ENCODE data around the gene CLDN10. TPM values are rescaled to one million over a fixed set of nuclear protein-coding genes. Genes with fewer than 3 reads are reported as not detected.

CLDN10 gene
- total and polyA plus RNA-seq, 2 experiments from 2014 or later: 0.83 to 2.4 TPM

DNA sequence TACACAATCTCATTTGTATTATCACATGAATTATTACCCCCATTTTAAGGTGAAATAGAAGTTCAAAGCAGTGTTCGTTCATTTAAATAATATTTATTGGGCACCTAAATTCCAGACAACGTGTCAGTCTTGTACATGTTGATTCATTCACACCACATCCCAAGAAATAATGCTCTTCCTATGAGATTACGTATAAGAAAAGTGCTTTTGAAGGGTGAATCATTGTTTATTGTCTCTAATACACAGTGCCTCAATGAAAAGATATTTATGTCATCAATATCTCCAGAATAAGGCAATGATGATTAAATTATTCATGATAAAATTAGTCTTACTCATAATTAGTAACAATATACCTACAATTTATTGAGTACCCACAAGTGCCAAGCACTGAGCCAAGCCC is 35.6 kb downstream of the CLDN10 start:
- 92% methylated on average over 3 of the region's 3 CpGs for WGBS (ENCODE audit: low lambda C conversion rate, missing lambda C conversion rate)
- TF ChIP-seq CTCF (IDR thresholded peaks at IDR 0.05; ENCODE audit: poor library complexity) (no peak), EZH2phosphoT487 (IDR thresholded peaks at IDR 0.05; ENCODE audit: low read depth, severe bottlenecking, unreplicated experiment) (no peak), EZH2 (IDR thresholded peaks at IDR 0.05; ENCODE audit: borderline replicate concordance) (no peak)

GRCh38 chr13:95588721-95589120 is 36.2 kb downstream of the CLDN10 start:
- 100% methylated on average over 2 of the region's 2 CpGs for WGBS (ENCODE audit: low lambda C conversion rate, missing lambda C conversion rate)
- no peaks in the 10 kb centered on the region for H3K9me3 ChIP-seq (ENCODE audit: low read depth)

More for the DNA sequence above, 35.6 kb downstream of the CLDN10 start:
- no peaks in the 10 kb centered on the region for H3K27me3 ChIP-seq
- no peak overlapping the region for H3K4me3 ChIP-seq
- H3K9me3 ChIP-seq (ENCODE audit: low read depth): no peaks in the 10 kb centered on the region
- no peaks in the 10 kb centered on the region for H4K20me1 ChIP-seq (ENCODE audit: insufficient read depth, poor library complexity, severe bottlenecking)
- no peak overlapping the region for H2AFZ ChIP-seq
- H3K9me2 ChIP-seq (replicated peaks; ENCODE audit: insufficient read depth): no peaks in the 10 kb centered on the region
- H3K36me3 ChIP-seq (replicated peaks; ENCODE audit: insufficient read depth, low read depth): no peaks in the 10 kb centered on the region
- no peaks in the 10 kb centered on the region for H3K79me2 ChIP-seq
- no peaks in the 10 kb centered on the region for H3K4me1 ChIP-seq (ENCODE audit: insufficient read depth)
- no peak overlapping the region for H3K4me2 ChIP-seq
- DNase-seq (ENCODE audit: low spot score): no peak
- no peak overlapping the region for H3K27ac ChIP-seq

GRCh38 chr13:95593462-95593861 is 40.9 kb downstream of the CLDN10 start:
- peaks cover 6% of the 10 kb centered on the region for H3K4me1 ChIP-seq (ENCODE audit: insufficient read depth)
- 73% methylated on average over 1 of the region's 1 CpG for WGBS (ENCODE audit: low lambda C conversion rate, missing lambda C conversion rate)
- H3K36me3 ChIP-seq (replicated peaks; ENCODE audit: insufficient read depth, low read depth): no peaks in the 10 kb centered on the region
- no peaks in the 10 kb centered on the region for H3K27me3 ChIP-seq
- H3K79me2 ChIP-seq: no peaks in the 10 kb centered on the region
- no peaks in the 10 kb centered on the region for H4K20me1 ChIP-seq (ENCODE audit: insufficient read depth, poor library complexity, severe bottlenecking)
- H3K4me3 ChIP-seq: no peak overlapping the region
- no peak overlapping the region for H3K27ac ChIP-seq
- no peak for DNase-seq (ENCODE audit: low spot score)
- H3K9me2 ChIP-seq (replicated peaks; ENCODE audit: insufficient read depth): no peaks in the 10 kb centered on the region
- no peak overlapping the region for H3K4me2 ChIP-seq
- no peak overlapping the region for H2AFZ ChIP-seq
- H3K9me3 ChIP-seq (ENCODE audit: low read depth): no peaks in the 10 kb centered on the region
- TF ChIP-seq CTCF (IDR thresholded peaks at IDR 0.05; ENCODE audit: poor library complexity) (no peak), EZH2 (IDR thresholded peaks at IDR 0.05; ENCODE audit: borderline replicate concordance) (no peak), EZH2phosphoT487 (IDR thresholded peaks at IDR 0.05; ENCODE audit: low read depth, severe bottlenecking, unreplicated experiment) (no peak)

More at GRCh38 chr13:95588721-95589120, 36.2 kb downstream of the CLDN10 start:
- Histone ChIP-seq H4K20me1 (ENCODE audit: insufficient read depth, poor library complexity, severe bottlenecking) (no peaks in the 10 kb centered on the region), H3K27me3 (no peaks in the 10 kb centered on the region), H3K4me2 (no peak overlapping the region), H3K79me2 (no peaks in the 10 kb centered on the region), H2AFZ (no peak overlapping the region), H3K36me3 (replicated peaks; ENCODE audit: insufficient read depth, low read depth) (no peaks in the 10 kb centered on the region), H3K4me3 (no peak overlapping the region), H3K27ac (no peak overlapping the region), H3K9me2 (replicated peaks; ENCODE audit: insufficient read depth) (no peaks in the 10 kb centered on the region), H3K4me1 (ENCODE audit: insufficient read depth) (no peaks in the 10 kb centered on the region)
- no peak for DNase-seq (ENCODE audit: low spot score)
- TF ChIP-seq EZH2 (IDR thresholded peaks at IDR 0.05; ENCODE audit: borderline replicate concordance) (no peak), CTCF (IDR thresholded peaks at IDR 0.05; ENCODE audit: poor library complexity) (no peak), EZH2phosphoT487 (IDR thresholded peaks at IDR 0.05; ENCODE audit: low read depth, severe bottlenecking, unreplicated experiment) (no peak)

GRCh38 chr13:95596701-95597100 is 44.2 kb downstream of the CLDN10 start:
- Histone ChIP-seq H4K20me1 (ENCODE audit: insufficient read depth, poor library complexity, severe bottlenecking) (no peaks in the 10 kb centered on the region), H3K36me3 (replicated peaks; ENCODE audit: insufficient read depth, low read depth) (no peaks in the 10 kb centered on the region), H3K4me3 (no peak overlapping the region), H3K79me2 (no peaks in the 10 kb centered on the region), H3K4me2 (no peak overlapping the region), H3K9me2 (replicated peaks; ENCODE audit: insufficient read depth) (no peaks in the 10 kb centered on the region), H3K4me1 (ENCODE audit: insufficient read depth) (peaks cover 6% of the 10 kb centered on the region), H3K27ac (no peak overlapping the region), H3K9me3 (ENCODE audit: low read depth) (no peaks in the 10 kb centered on the region), H2AFZ (no peak overlapping the region), H3K27me3 (no peaks in the 10 kb centered on the region)
- DNase-seq (ENCODE audit: low spot score): no peak
- 64% methylated on average over 1 of the region's 1 CpG for WGBS (ENCODE audit: low lambda C conversion rate, missing lambda C conversion rate)
- TF ChIP-seq CTCF (IDR thresholded peaks at IDR 0.05; ENCODE audit: poor library complexity): no peak
- no peak for TF ChIP-seq EZH2phosphoT487 (IDR thresholded peaks at IDR 0.05; ENCODE audit: low read depth, severe bottlenecking, unreplicated experiment)
- no peak for TF ChIP-seq EZH2 (IDR thresholded peaks at IDR 0.05; ENCODE audit: borderline replicate concordance)
